K562 (cell line): ENCODE measurements around the gene ABCD4. TPM values are rescaled to one million over a fixed set of nuclear protein-coding genes. Genes with fewer than 3 reads are reported as not detected.

ENCODE experiments used
- ARID4B ChIP-seq: sonication (generic); formaldehyde crosslinking; IDR thresholded peaks from 2 replicates; pipeline ENCODE4 v1.8.0; 2022; ENCODE audit warnings: mild to moderate bottlenecking, missing genetic modification reagents
- ERF ChIP-seq: fragments of 450-650 bp; formaldehyde crosslinking; IDR thresholded peaks from 2 replicates; pipeline ENCODE4 v1.4.0; 2020; ENCODE audit warnings: mild to moderate bottlenecking, mixed read lengths
- FOXA1 ChIP-seq: fragments of 450-650 bp; IDR thresholded peaks from 2 replicates; pipeline ENCODE4 v1.6.1; 2016; ENCODE audit warnings: mild to moderate bottlenecking, borderline replicate concordance
- MTA1 ChIP-seq: fragments of 450-650 bp; IDR thresholded peaks from 2 replicates; pipeline ENCODE4 v1.6.1; 2017; ENCODE audit warnings: borderline replicate concordance
- MYNN ChIP-seq, 2 experiments: sonication (generic); formaldehyde crosslinking in 1 of 2; IDR thresholded peaks; 2 replicates each; pipeline versions ENCODE4 v1.5.0 to v1.6.1; 2016 to 2020; ENCODE audit warnings: antibody characterized with exemption in 1 of 2, missing genetic modification reagents in 1 of 2
- ZNF384 ChIP-seq: IDR thresholded peaks from 2 replicates; pipeline ENCODE4 v1.6.1; 2012; ENCODE audit warnings: low read depth, low read length, improper control_type of control experiment
- ZNF696 ChIP-seq: fragments of 250-450 bp; sonication (Bioruptor Pico); conservative IDR thresholded peaks from 2 replicates; pipeline ENCODE4 v1.4.0; 2020; ENCODE audit warnings: mild to moderate bottlenecking, moderate library complexity
- polyA plus RNA-seq, 8 experiments: library from polyadenylated mRNA; depleted of rRNA in 4 of 8; stranded (reverse) in 5 of 8; unstranded in 3 of 8; fragments of >200 nt; fragmentation: Nextera tagmentation in 2 of 8; fragmentation: Illumina TruSeq in 1 of 8; extraction: Ambion mirVana in 2 of 8; extraction: Trizol in 1 of 8; gene quantifications; 2 replicates each; pipeline versions ENCODE4 v1.2.1 to v1.2.3, GENCODE V29; 2011 to 2014; ENCODE audit warnings: inconsistent platforms in 1 of 8, missing spikeins in 1 of 8
- total RNA-seq, 7 experiments: library from RNA; depleted of rRNA in 6 of 7; stranded (reverse); fragments of >200 nt in 6 of 7; fragmentation: Illumina TruSeq in 2 of 7; extraction: Trizol in 2 of 7; gene quantifications; 2 replicates each; pipeline versions ENCODE4 v1.2.1 to v1.2.3, GENCODE V29; 2011 to 2021; ENCODE audit warnings: low replicate concordance in 1 of 7
- TF ChIP-seq, protein P1 (sequence below): sonication (generic); formaldehyde crosslinking; IDR thresholded peaks from 2 replicates; pipeline ENCODE4 v1.8.1; 2022; ENCODE audit warnings: missing genetic modification reagents
- TF ChIP-seq, protein P2 (sequence below): fragments of 450-650 bp; IDR thresholded peaks from 2 replicates; pipeline ENCODE4 v1.6.1; 2016; ENCODE audit warnings: low read depth, mild to moderate bottlenecking, moderate library complexity

Gene ABCD4
- total and polyA plus RNA-seq, 9 of the 15 experiments (the other 6 are each of a cell fraction or from before 2014, with no cell fraction given) = 3.5 to 17.2 (median 12.4) TPM

DNA sequence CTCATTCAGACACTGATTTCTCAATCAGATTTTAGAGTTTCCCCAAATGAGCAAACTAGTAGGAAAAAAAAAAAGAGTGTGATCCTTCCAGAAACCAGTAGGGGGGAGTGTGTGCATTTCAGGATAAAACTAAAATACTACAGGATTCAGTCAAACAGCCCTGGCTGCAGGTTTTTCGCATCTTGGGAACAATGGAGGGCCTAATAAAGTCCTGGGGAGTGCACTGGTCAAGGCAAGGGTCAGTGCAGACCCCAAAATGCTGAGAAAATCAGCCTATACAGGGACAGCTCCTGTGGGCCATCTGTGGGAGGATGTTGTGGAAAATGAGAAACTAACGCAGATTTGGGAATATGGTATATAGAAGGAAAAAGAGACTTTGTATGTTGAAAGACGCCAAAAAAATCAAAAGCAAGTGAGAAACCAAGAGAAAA is 22.2 kb upstream of the ABCD4 start (continued):
- TF ChIP-seq FOXA1 (no peak), ZNF696 (CRISPR knock-in tag) (no peak), ERF (CRISPR knock-in tag) (no peak), ARID4B (CRISPR knock-in tag) (no peak), MYNN (IDR thresholded peaks at IDR 0.05) (no peak), MYNN (CRISPR knock-in tag; IDR thresholded peaks at IDR 0.05) (no peak), ZNF384 (peak; percentile 59; the same call in 1 of the 2 replicates), MTA1 (no peak)
- TF ChIP-seq, protein P1, sequence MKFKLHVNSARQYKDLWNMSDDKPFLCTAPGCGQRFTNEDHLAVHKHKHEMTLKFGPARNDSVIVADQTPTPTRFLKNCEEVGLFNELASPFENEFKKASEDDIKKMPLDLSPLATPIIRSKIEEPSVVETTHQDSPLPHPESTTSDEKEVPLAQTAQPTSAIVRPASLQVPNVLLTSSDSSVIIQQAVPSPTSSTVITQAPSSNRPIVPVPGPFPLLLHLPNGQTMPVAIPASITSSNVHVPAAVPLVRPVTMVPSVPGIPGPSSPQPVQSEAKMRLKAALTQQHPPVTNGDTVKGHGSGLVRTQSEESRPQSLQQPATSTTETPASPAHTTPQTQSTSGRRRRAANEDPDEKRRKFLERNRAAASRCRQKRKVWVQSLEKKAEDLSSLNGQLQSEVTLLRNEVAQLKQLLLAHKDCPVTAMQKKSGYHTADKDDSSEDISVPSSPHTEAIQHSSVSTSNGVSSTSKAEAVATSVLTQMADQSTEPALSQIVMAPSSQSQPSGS = no peak
- TF ChIP-seq, protein P2, sequence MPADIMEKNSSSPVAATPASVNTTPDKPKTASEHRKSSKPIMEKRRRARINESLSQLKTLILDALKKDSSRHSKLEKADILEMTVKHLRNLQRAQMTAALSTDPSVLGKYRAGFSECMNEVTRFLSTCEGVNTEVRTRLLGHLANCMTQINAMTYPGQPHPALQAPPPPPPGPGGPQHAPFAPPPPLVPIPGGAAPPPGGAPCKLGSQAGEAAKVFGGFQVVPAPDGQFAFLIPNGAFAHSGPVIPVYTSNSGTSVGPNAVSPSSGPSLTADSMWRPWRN = no peak
